Right cardiac atrium (tissue), 5 donors: ENCODE measurements around the gene ZNF655. TPM values are rescaled to one million over a fixed set of nuclear protein-coding genes. Genes with fewer than 3 reads are reported as not detected.
A peak's percentile ranks its signal among the peaks of the same experiment; 100 is the strongest.
"Not testable (repeated sequence)": the region's sequence is repeated elsewhere in the genome, so short reads cannot be mapped to it uniquely, and the experiment has no call there.

ENCODE experiments used
- ATAC-seq, 2 donors: fragments of 200-7000 bp; cut with Tn5 transposase; one replicate each; pipeline versions ENCODE4 v1.8.0 to v1.9.1; 2020; ENCODE audit warnings: moderate library complexity in 2 of 2, mild to moderate bottlenecking in 1 of 2
- DNase-seq, 3 donors: peaks; one replicate each; pipeline ENCODE4 v3.0.0-alpha.2; 2020
- H3K27ac ChIP-seq: one replicate; pipeline ENCODE4 v1.5.1; 2013; ENCODE audit warnings: mild to moderate bottlenecking, low read length, control low read depth, moderate library complexity
- H3K27me3 ChIP-seq: one replicate; pipeline ENCODE4 v1.6.1; 2013; ENCODE audit not compliant: control insufficient read depth, insufficient read depth
- H3K4me1 ChIP-seq: one replicate; pipeline ENCODE4 v1.6.1; 2013; ENCODE audit warnings: low read length; ENCODE audit not compliant: control insufficient read depth, insufficient read depth
- H3K4me3 ChIP-seq: one replicate; pipeline ENCODE4 v1.5.1; 2013; ENCODE audit warnings: low read length, control low read depth
- H3K9me3 ChIP-seq: one replicate; pipeline ENCODE4 v1.6.1; 2013; ENCODE audit warnings: low read length; ENCODE audit not compliant: control insufficient read depth
- WGBS: extraction: QIAGEN DNeasy Blood & Tissue Kit; methylation state at CpG from one replicate; pipeline ENCODE4 v1.1.7; 2013; 5-methylcytosine and 5-hydroxymethylcytosine counted together
- intact Hi-C, 4 donors: fragments of 100-400 bp; cut with DNase I; formaldehyde crosslinking; loops; one replicate each; pipeline versions ENCODE4 v1.11.0 to v1.14.0; 2022 to 2023
- polyA plus RNA-seq: library from polyadenylated mRNA; stranded (reverse); fragments of 200-250 nt; gene quantifications from one replicate; pipeline ENCODE4 v1.2.3, GENCODE V29; 2013
- total RNA-seq, 4 donors: library from RNA; stranded (reverse); fragmentation: NEBNext Ultra II Directional; extraction: Animal tissue kit (Norgen Biotek cat#: 25700); gene quantifications; one replicate each; pipeline ENCODE4 v1.2.1, GENCODE V29; 2021
- donor health status: healthy with polysubstance abuse.
- donor health status: DM: no; HTN: yes; CAD: no.
- donor health status: DM: no; HTN: no; CAD: no.
- donor health status: DM: no; HTN: yes; CAD: no; lungs with severe emphysema.
- donor health status: DM: yes; HTN: yes; CAD: no.

ZNF655 gene
- total and polyA plus RNA-seq, 5 donors = 31.5 to 45.5 (median 38.7) TPM

GRCh38 chr7:99579281-99579955, 21.0 kb downstream of the ZNF655 start:
- peaks cover 2% of the 10 kb centered on the region for H3K4me1 ChIP-seq
- no peak for ATAC-seq
- H3K27me3 ChIP-seq = no peaks in the 10 kb centered on the region
- no peak overlapping the region for H3K27ac ChIP-seq
- no peaks in the 10 kb centered on the region for H3K9me3 ChIP-seq
- intact Hi-C loops = no loop called here
- 40% methylated on average over 10 of the region's 10 CpGs for WGBS
- no peak for DNase-seq
- peak overlapping the region; percentile 52 for H3K4me3 ChIP-seq

GRCh38 chr7:99579956-99580777, 21.7 kb downstream of the ZNF655 start:
- DNase-seq = peak in 2 of 3 donors; percentile 68 to 75
- Histone ChIP-seq H3K4me3 (peak overlapping the region; percentile 52), H3K27ac (no peak overlapping the region), H3K27me3 (no peaks in the 10 kb centered on the region), H3K9me3 (no peaks in the 10 kb centered on the region), H3K4me1 (peaks cover 2% of the 10 kb centered on the region)
- 1% methylated on average over 54 of the region's 54 CpGs for WGBS
- intact Hi-C loops = no loop called here
- peak; percentile 72 to 74 for ATAC-seq

- ATAC-seq, H3K9me3 ChIP-seq, DNase-seq, H3K27ac ChIP-seq, H3K27me3 ChIP-seq, intact Hi-C loops, H3K4me1 ChIP-seq: not testable (repeated sequence)
- 55% methylated on average over 4 of the region's 4 CpGs for WGBS
- H3K4me3 ChIP-seq = peak overlapping the region; percentile 52
Observed at GRCh38 chr7:99580778-99581332, 22.4 kb downstream of the ZNF655 start.

- WGBS = 83% methylated on average over 3 of the region's 3 CpGs
- Histone ChIP-seq H3K4me3 (no peak overlapping the region), H3K9me3 (no peaks in the 10 kb centered on the region), H3K27ac (no peak overlapping the region), H3K27me3 (no peaks in the 10 kb centered on the region), H3K4me1 (no peaks in the 10 kb centered on the region)
- no peak for DNase-seq
- intact Hi-C loops = no loop called here
- ATAC-seq = no peak
Observed at GRCh38 chr7:99588868-99589267, 30.4 kb downstream of the ZNF655 start.

GRCh38 chr7:99594948-99595745, 36.7 kb downstream of the ZNF655 start:
- 77% methylated on average over 7 of the region's 7 CpGs for WGBS
- no peak overlapping the region for H3K27ac ChIP-seq
- DNase-seq = no peak
- H3K4me3 ChIP-seq = no peak overlapping the region
- no peaks in the 10 kb centered on the region for H3K27me3 ChIP-seq
- no peak for ATAC-seq
- no peaks in the 10 kb centered on the region for H3K4me1 ChIP-seq
- H3K9me3 ChIP-seq = no peaks in the 10 kb centered on the region
- intact Hi-C loops = no loop called here

GRCh38 chr7:99596408-99596955, 38.0 kb downstream of the ZNF655 start:
- WGBS = 93% methylated on average over 1 of the region's 1 CpG
- intact Hi-C loops = no loop called here
- DNase-seq (no peak), ATAC-seq (no peak)
- Histone ChIP-seq H3K4me3 (no peak overlapping the region), H3K9me3 (no peaks in the 10 kb centered on the region), H3K4me1 (no peaks in the 10 kb centered on the region), H3K27me3 (no peaks in the 10 kb centered on the region), H3K27ac (no peak overlapping the region)

GRCh38 chr7:99597762-99598501, 39.5 kb downstream of the ZNF655 start, which contains the start of gene TMEM225B:
TSS of gene TMEM225B (plus strand) at chr7:99598267. CDS start at chr7:99604389, 6,122 bp downstream.
- no peak within 1 kb of the TSS for H3K4me3 ChIP-seq
- ATAC-seq = peak; percentile 40 to 41
- no peaks in the 10 kb centered on the region for H3K4me1 ChIP-seq
- H3K27me3 ChIP-seq = no peaks in the 10 kb centered on the region
- H3K9me3 ChIP-seq = no peaks in the 10 kb centered on the region
- DNase-seq = no peak
- intact Hi-C loops = no loop called here
- no peak within 1 kb of the TSS for H3K27ac ChIP-seq
- 58% methylated on average over 34 of the region's 34 CpGs for WGBS

GRCh38 chr7:99599836-99600235, 41.4 kb downstream of the ZNF655 start:
- intact Hi-C loops = no loop called here
- no peak for DNase-seq
- 73% methylated on average over 4 of the region's 4 CpGs for WGBS

GRCh38 chr7:99601656-99602310, 43.3 kb downstream of the ZNF655 start:
- 58% methylated on average over 7 of the region's 7 CpGs for WGBS
- Histone ChIP-seq H3K27ac (no peak overlapping the region), H3K9me3 (no peaks in the 10 kb centered on the region), H3K4me3 (no peak overlapping the region), H3K27me3 (no peaks in the 10 kb centered on the region), H3K4me1 (no peaks in the 10 kb centered on the region)
- ATAC-seq = no peak
- no peak for DNase-seq
- intact Hi-C loops = no loop called here

More at GRCh38 chr7:99599836-99600235, 41.4 kb downstream of the ZNF655 start:
- no peaks in the 10 kb centered on the region for H3K27me3 ChIP-seq
- no peaks in the 10 kb centered on the region for H3K9me3 ChIP-seq
- no peak for ATAC-seq
- no peak overlapping the region for H3K4me3 ChIP-seq
- H3K27ac ChIP-seq = no peak overlapping the region
- H3K4me1 ChIP-seq = no peaks in the 10 kb centered on the region
